HUES64 (cell line): ENCODE data around the gene CBFA2T3.
"Not testable (repeated sequence)": the region's sequence is repeated elsewhere in the genome, so short reads cannot be mapped to it uniquely, and the experiment has no call there.

Experiments used
- H3K27ac ChIP-seq: 2 replicates; pipeline ENCODE4 v1.7.0; 2013; ENCODE audit warnings: low read depth, low read length, inconsistent platforms
- H3K27me3 ChIP-seq: 2 replicates; pipeline ENCODE4 v1.6.1; 2013; ENCODE audit warnings: mild to moderate bottlenecking, low read length; ENCODE audit not compliant: insufficient read depth
- H3K36me3 ChIP-seq: 2 replicates; pipeline ENCODE4 v1.6.1; 2013; ENCODE audit warnings: mild to moderate bottlenecking, low read length; ENCODE audit not compliant: insufficient read depth
- H3K4me1 ChIP-seq: 2 replicates; pipeline ENCODE4 v1.6.1; 2013; ENCODE audit warnings: mild to moderate bottlenecking, low read length, moderate library complexity; ENCODE audit not compliant: insufficient read depth
- H3K4me3 ChIP-seq: 2 replicates; pipeline ENCODE4 v1.5.1; 2013; ENCODE audit warnings: mild to moderate bottlenecking, low read length, moderate library complexity
- H3K9ac ChIP-seq: 2 replicates; pipeline ENCODE4 v1.6.1; 2013; ENCODE audit warnings: mild to moderate bottlenecking, low read depth, low read length
- H3K9me3 ChIP-seq: 2 replicates; pipeline ENCODE4 v1.6.1; 2013; ENCODE audit warnings: low read depth, low read length; ENCODE audit not compliant: insufficient read depth
- WGBS: fragments of 150-250, 120-280 bp; methylation state at CpG from one replicate; pipeline ENCODE4 v1.1.7; 2013; ENCODE audit warnings: missing lambda C conversion rate; 5-methylcytosine and 5-hydroxymethylcytosine counted together

The CBFA2T3 gene

DNA sequence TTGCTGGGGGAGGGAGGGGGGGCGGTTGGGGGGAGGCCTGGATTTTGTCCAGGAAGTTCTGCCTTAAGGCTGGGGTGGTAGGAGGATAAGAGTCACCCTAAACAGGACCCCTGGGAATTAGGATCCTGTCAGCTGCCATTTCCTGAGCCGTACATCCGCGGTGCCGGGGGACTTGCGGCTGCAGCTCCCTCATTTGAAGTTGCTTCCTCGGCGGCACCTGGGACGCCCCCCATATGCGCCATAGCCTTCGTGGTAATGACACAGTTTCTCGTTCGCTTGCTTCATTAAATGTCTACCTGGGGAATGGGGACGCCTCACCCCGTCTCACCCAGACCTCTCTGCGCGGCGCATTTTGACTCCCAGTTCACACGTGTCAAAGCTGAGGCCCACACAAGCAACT lies 55.4 kb downstream of the CBFA2T3 start:
- Histone ChIP-seq H3K9me3 (no peaks in the 10 kb centered on the region), H3K27ac (no peak overlapping the region), H3K4me1 (peaks cover 18% of the 10 kb centered on the region; the same call in 1 of the 2 replicates), H3K4me3 (no peak overlapping the region), H3K36me3 (no peaks in the 10 kb centered on the region), H3K9ac (no peak overlapping the region), H3K27me3 (no peaks in the 10 kb centered on the region)
- WGBS, result 93% methylated on average over 19 of the region's 19 CpGs

DNA sequence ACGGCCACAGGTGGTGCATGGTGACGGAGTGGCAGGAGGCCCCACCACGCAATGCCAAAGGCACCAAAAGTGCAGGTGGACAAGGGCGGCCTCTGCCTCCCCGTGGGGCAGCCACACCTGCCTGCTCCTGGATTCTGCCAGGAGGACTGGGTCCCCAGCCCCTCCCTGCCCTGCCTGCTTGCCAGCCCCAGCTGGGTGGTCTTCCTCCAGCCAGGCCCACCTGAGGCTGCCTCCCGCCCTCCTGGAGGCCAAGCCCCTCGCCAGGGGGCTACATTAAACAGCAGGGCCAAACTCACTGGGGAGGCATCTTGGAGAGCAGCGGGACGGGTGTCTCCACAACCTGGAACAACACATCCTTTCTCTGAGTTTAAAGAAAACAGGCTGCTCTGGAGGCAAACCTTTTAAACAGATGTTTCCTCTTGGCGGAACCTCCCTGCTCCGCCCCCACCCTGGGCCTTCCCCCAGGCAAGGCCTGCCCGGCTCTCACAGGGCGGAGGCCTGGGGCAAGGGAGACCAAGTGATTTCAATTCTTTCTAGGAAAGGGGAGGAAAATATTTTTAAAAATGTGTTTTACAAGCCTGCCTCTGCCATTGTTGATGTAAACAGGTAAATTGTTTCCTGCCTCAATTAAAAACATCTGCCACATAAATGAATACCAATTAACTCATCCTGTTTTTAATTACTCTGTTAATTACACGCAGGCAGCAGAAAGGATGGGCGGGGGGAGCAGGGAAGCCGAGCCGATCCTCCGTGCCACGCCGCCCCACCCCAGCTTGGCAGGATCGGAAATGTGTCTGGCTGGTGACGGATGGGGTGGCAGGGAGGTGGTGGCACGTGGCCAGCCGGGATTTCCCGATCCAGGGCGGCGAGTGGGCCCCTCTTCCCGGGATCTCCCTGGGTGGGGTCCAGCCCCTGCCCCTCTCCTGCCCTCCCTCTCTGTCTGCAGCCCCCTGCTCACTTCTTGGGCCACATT lies 56.1 kb downstream of the CBFA2T3 start:
- Histone ChIP-seq H3K27me3 (no peaks in the 10 kb centered on the region), H3K27ac (no peak overlapping the region), H3K4me3 (no peak overlapping the region), H3K9me3 (no peaks in the 10 kb centered on the region), H3K9ac (no peak overlapping the region), H3K4me1 (peaks cover 11% of the 10 kb centered on the region; the same call in 1 of the 2 replicates), H3K36me3 (no peaks in the 10 kb centered on the region)
- WGBS, result 84% methylated on average over 28 of the region's 28 CpGs

GRCh38 chr16:88919936-88920335 lies 57.1 kb downstream of the CBFA2T3 start:
- WGBS, result 94% methylated on average over 12 of the region's 12 CpGs
- H3K9me3 ChIP-seq, result no peaks in the 10 kb centered on the region
- H3K27ac ChIP-seq, result no peak overlapping the region
- no peak overlapping the region for H3K9ac ChIP-seq
- no peak overlapping the region for H3K4me3 ChIP-seq
- H3K36me3 ChIP-seq, result no peaks in the 10 kb centered on the region
- H3K4me1 ChIP-seq, result peaks cover under 1% of the 10 kb centered on the region; the same call in 1 of the 2 replicates
- H3K27me3 ChIP-seq, result no peaks in the 10 kb centered on the region

DNA sequence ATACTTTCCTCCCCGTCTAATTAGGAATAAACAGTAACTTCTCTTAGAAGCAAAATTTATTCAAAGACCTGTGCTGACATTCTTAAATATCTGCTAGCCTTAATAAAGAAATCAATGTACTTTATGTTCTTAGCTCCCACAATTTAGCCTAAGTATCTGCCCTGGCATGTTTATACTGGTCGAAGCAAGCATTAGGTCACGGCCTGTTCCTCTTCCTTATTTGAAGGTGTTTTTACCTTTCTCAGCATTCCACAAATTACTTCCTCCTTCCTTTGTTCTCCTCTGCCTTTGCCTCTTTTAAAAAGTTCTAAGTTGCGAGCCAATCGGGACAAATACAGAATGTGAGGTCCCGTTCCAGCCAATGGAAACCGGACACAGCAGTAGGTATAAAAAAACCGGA lies 58.1 kb downstream of the CBFA2T3 start:
- not testable (repeated sequence) for H3K36me3 ChIP-seq, H3K27me3 ChIP-seq, H3K27ac ChIP-seq, H3K9me3 ChIP-seq, H3K9ac ChIP-seq, H3K4me3 ChIP-seq, H3K4me1 ChIP-seq
- 91% methylated on average over 8 of the region's 8 CpGs for WGBS

DNA sequence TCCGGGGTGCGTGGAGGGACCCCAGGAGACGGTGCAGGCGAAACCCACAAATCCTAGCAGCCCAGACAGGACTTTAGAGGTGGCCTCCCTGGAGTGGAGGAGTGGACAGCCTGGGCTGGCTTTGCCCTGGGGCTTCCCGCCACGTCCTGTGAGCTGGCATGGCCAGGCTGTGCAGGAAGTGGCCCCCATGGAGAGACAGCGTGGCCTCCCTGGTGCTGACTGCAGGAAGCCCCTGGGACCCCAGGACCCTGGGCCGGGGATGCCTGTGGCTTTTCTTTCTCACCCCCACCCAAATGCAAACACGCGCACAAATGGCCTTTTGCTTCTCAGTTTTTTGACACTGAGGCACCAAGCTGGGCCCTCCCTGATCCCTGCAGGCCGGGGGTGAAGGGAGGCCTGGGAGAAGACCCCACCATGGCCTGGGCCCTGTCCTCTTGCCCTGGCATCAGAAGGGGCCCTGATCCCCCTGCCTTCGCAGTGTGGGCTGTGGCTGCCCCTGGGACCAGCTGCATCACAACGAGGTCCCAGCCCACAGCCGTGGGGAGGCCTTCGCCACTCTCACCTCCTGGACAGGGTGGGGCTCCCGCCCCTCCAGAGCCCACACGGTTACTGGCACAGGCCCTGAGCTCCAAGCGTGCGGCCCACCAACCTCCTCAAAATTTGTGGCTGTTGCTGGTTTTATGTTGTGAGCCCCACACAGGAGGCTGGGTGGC lies 58.9 kb downstream of the CBFA2T3 start:
- H3K36me3 ChIP-seq, result no peaks in the 10 kb centered on the region
- H3K27ac ChIP-seq, result no peak overlapping the region
- no peaks in the 10 kb centered on the region for H3K9me3 ChIP-seq
- no peaks in the 10 kb centered on the region for H3K27me3 ChIP-seq
- 94% methylated on average over 19 of the region's 19 CpGs for WGBS
- no peaks in the 10 kb centered on the region for H3K4me1 ChIP-seq
- no peak overlapping the region for H3K9ac ChIP-seq
- no peak overlapping the region for H3K4me3 ChIP-seq

DNA sequence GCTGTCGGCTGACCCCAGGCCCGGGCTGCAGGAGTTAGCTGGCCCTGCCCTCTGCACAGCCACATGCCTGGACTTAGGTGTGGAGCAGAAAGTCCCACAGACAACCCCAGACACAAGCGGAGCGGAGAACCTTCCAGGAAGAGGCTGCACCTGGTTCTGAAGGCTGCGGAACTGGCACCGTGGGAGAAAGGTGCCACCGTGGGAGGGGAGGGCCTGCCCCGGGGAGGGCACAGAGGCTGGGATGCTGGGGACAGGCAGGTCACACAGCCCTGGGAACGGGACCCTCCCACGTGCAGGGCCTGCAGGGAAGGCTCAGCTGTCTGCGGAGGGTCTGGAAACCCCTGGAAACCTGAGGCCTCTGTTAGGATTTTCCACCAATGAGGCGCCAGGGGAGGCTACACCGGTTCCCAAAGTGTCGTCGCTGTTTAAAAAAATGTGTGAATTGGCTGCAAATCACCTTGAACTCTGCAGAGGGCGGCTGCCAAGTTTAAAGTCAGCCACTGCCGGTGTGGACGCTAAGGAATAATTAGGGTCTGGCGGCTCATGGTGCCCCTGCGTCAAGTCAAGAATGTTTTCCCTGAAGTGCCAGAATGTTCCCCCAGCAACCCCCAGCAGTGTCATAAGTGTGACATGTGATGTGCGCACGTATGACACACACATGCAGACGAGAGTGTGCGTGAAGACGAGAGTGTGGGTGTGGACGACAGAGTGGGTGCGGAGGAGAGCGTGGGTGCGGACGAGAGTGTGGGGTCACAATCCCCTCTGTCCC lies 59.7 kb downstream of the CBFA2T3 start:
- no peaks in the 10 kb centered on the region for H3K4me1 ChIP-seq
- no peaks in the 10 kb centered on the region for H3K9me3 ChIP-seq
- no peaks in the 10 kb centered on the region for H3K36me3 ChIP-seq
- H3K27me3 ChIP-seq, result no peaks in the 10 kb centered on the region
- H3K4me3 ChIP-seq, result no peak overlapping the region
- WGBS, result 61% methylated on average over 30 of the region's 30 CpGs
- H3K27ac ChIP-seq, result no peak overlapping the region
- no peak overlapping the region for H3K9ac ChIP-seq

GRCh38 chr16:88915639-88916327 lies 61.2 kb downstream of the CBFA2T3 start:
- H3K4me3 ChIP-seq, result no peak overlapping the region
- H3K4me1 ChIP-seq, result no peaks in the 10 kb centered on the region
- no peak overlapping the region for H3K9ac ChIP-seq
- H3K27me3 ChIP-seq, result no peaks in the 10 kb centered on the region
- no peaks in the 10 kb centered on the region for H3K9me3 ChIP-seq
- no peaks in the 10 kb centered on the region for H3K36me3 ChIP-seq
- no peak overlapping the region for H3K27ac ChIP-seq
- 93% methylated on average over 19 of the region's 30 CpGs for WGBS

DNA sequence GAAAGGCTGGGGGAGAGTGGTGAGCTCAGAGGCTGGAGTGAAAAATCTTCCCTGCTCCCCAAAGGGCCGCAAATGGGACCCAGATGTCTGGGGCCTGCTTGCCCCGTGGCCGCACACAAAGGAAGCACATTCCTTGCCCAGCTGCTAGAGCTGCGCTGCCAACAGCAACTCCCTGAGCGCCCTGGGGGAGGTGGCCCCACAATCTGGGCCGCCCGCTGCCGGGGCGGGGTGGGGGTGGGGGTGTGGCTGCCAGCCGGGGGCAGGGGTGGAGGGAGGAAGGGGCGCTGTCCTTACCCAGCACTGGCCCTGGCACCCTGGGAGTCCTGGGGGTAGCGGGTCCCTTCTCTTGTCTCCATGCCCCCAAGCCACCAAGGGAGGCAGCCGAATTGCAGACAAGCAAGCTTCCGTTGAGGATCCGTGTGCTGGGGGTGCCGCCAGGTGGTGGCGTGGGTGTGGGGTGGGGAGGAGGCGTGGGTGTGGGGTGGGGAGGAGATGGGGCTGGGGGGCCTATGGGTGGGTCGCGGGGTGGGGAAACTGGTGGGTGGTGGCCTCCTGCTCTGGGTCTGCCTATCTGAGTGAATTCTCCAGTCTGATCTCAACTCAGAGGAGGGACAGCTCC lies 62.1 kb downstream of the CBFA2T3 start:
- no peaks in the 10 kb centered on the region for H3K9me3 ChIP-seq
- WGBS, result 80% methylated on average over 19 of the region's 20 CpGs
- H3K27ac ChIP-seq, result no peak overlapping the region
- H3K4me3 ChIP-seq, result no peak overlapping the region
- H3K36me3 ChIP-seq, result no peaks in the 10 kb centered on the region
- H3K4me1 ChIP-seq, result no peaks in the 10 kb centered on the region
- H3K9ac ChIP-seq, result no peak overlapping the region
- no peaks in the 10 kb centered on the region for H3K27me3 ChIP-seq

GRCh38 chr16:88913870-88914269 lies 63.1 kb downstream of the CBFA2T3 start:
- H3K4me3 ChIP-seq, result no peak overlapping the region
- no peaks in the 10 kb centered on the region for H3K9me3 ChIP-seq
- H3K4me1 ChIP-seq, result no peaks in the 10 kb centered on the region
- H3K9ac ChIP-seq, result no peak overlapping the region
- no peaks in the 10 kb centered on the region for H3K36me3 ChIP-seq
- H3K27ac ChIP-seq, result no peak overlapping the region
- H3K27me3 ChIP-seq, result no peaks in the 10 kb centered on the region
- 90% methylated on average over 13 of the region's 13 CpGs for WGBS

GRCh38 chr16:88913001-88913612 lies 63.9 kb downstream of the CBFA2T3 start:
- H3K36me3 ChIP-seq, result no peaks in the 10 kb centered on the region
- no peak overlapping the region for H3K27ac ChIP-seq
- no peak overlapping the region for H3K9ac ChIP-seq
- no peaks in the 10 kb centered on the region for H3K27me3 ChIP-seq
- WGBS, result 94% methylated on average over 16 of the region's 16 CpGs
- H3K9me3 ChIP-seq, result no peaks in the 10 kb centered on the region
- H3K4me1 ChIP-seq, result no peaks in the 10 kb centered on the region
- no peak overlapping the region for H3K4me3 ChIP-seq
